Right renal pelvis (tissue), 4 donors: ENCODE results near the gene MNT. TPM values are rescaled to one million over a fixed set of nuclear protein-coding genes. Genes with fewer than 3 reads are reported as not detected.
A peak's percentile ranks its signal among the peaks of the same experiment; 100 is the strongest.

Experiments
- DNase-seq, 4 donors: peaks; one replicate each; pipeline ENCODE4 v3.0.0-alpha.2; 2013; ENCODE audit warnings: low read depth in 4 of 4, low spot score in 3 of 4, missing footprints in 1 of 4
- polyA plus RNA-seq, 4 donors: library from polyadenylated mRNA; unstranded; fragments of 120-200 nt; gene quantifications; one replicate each; pipeline ENCODE4 v1.2.1, GENCODE V29; 2013; ENCODE audit not compliant: insufficient read length in 4 of 4

The MNT gene
- polyA plus RNA-seq, 4 donors: 13.3 to 16.2 (median 14.0) TPM

DNA sequence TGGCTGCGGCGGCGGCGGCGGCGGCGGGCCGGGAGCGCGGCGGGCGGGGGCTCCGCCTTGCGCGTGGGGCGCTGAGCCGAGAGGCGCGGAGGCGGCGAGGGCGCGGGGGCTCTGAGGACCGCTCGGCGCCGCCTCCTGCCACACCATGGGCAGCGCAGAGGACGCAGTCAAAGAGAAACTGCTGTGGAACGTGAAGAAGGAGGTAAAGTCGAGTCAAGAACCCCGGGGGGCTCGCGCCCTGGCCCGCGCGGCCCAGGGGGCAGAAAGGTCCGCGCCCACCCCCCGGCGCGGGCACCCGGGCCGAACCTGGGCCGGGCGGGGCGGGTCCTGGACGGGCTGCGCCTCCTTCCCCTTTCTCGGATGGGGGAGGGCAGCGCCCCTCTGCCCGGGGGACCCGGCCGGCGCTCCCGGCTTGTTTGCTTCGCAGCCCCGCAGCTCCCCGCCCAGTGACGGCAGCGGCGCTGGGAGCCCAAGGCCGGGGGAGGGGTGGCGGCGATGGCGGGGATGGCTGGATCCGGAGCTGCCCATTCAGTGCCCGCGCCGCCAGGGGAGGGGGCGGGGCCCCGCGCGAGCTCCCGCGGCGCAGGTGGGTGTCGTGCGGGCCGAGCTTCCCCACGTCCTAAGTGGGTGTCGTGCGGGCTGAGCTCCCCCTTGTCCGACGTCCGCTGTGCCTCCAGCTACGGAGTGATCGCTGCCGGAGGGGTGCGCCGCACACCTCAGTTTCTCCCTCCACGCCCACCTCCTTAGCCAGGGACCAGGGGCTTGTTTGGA lies 63.1 kb downstream of the MNT start:
- DNase-seq: no peak

GRCh38 chr17:2336852-2337543 lies 63.9 kb downstream of the MNT start, which contains the start of gene SGSM2:
SGSM2 (plus strand) TSS chr17:2337501; CDS start chr17:2337689, 188 bp downstream.
- no peak for DNase-seq

DNA sequence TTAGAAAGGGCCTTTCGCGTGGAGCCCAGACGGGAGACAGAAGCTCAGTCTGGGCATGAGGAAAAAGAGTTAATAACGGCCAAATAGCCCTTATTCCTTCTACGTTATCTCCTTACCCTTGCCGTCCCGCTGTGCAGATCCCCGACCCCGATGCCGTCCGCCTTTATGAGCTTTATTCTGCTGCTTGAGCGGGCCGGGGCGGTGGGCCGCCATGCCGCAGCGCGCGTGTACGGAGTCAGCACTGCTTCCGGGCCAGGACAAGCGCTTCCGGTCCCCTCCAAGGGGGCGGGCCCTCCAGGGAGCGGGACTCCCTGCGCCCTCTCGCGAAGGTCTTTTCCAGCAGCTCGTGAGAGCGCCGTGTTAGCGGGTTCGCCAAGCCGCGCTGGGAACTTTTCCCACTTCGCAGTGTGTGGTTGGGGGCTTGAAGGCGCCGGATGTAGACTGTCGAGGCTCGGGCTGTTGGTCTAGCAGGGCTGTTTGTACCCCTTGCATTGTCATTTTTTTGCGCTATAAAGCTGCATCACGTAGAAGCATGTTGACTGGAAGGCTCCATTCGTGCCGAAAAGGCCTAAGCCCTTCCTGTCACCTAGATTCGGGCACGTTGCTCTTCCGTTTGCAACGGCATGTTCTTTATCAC lies 64.5 kb downstream of the MNT start, which contains the start of gene TSR1:
TSR1 (minus strand) TSS at position 243 of the 637 bp plus-strand sequence; CDS start at position 213, 30 bp downstream.
- DNase-seq: peak; percentile 78 to 87 (median 83)

- DNase-seq: no peak
Observed at GRCh38 chr17:2335726-2336214, 65.1 kb downstream of the MNT start.

Other genes with a start within 250 kb of the MNT start
- gene SMG6, start 97.3 kb downstream of the MNT start, polyA plus RNA-seq: 10 to 100 TPM; 31.8 to 35.8 (median 33.1) TPM
- 10 to 100 TPM; 19.3 to 27.3 (median 25.9) TPM for gene SRR, start 97.1 kb downstream of the MNT start, polyA plus RNA-seq
- gene TSR1, start 64.6 kb downstream of the MNT start, polyA plus RNA-seq: 10 to 100 TPM; 33.3 to 36.9 (median 35.0) TPM
- gene SGSM2, start 63.6 kb downstream of the MNT start, polyA plus RNA-seq: 10 to 100 TPM; 60.9 to 78.0 (median 68.4) TPM
- 10 to 100 TPM; 37.2 to 47.0 (median 42.1) TPM for gene METTL16, start 110.8 kb upstream of the MNT start, polyA plus RNA-seq
- 100 to 1,000 TPM; 116 to 148 (median 138) TPM for gene PAFAH1B1, start 192.6 kb upstream of the MNT start, polyA plus RNA-seq